Neural cell (in vitro differentiated cells): ENCODE measurements around the gene SMAD1. TPM values are rescaled to one million over a fixed set of nuclear protein-coding genes. Genes with fewer than 3 reads are reported as not detected.

Source experiments
- H2AFZ ChIP-seq: fragments of 200-600, 300-800 bp; sonication (generic), shearing (Covaris generic); 2 replicates; pipeline ENCODE4 v1.6.0; 2014; ENCODE audit warnings: low read depth, mild to moderate bottlenecking, antibody characterized with exemption, low read length, moderate library complexity
- H3F3A ChIP-seq: fragments of 200-600 bp; shearing (Covaris generic); 2 replicates; pipeline ENCODE4 v1.6.1; 2016; ENCODE audit warnings: mild to moderate bottlenecking, moderate library complexity, mixed read lengths, antibody characterized with exemption, low read length; ENCODE audit not compliant: insufficient read depth, poor library complexity, severe bottlenecking
- H3K27ac ChIP-seq: fragments of 200-600, 300-800 bp; sonication (generic), shearing (Covaris generic); 2 replicates; pipeline ENCODE4 v1.5.1; 2014; ENCODE audit warnings: mild to moderate bottlenecking, low read length, moderate library complexity
- H3K27me3 ChIP-seq: fragments of 300-800, 200-600 bp; sonication (generic), shearing (Covaris generic); 2 replicates; pipeline ENCODE4 v1.6.0; 2014; ENCODE audit warnings: mild to moderate bottlenecking, low read depth, low read length, moderate library complexity; ENCODE audit not compliant: insufficient read depth
- H3K36me3 ChIP-seq: fragments of 300-800, 200-600 bp; sonication (generic), shearing (Covaris generic); 2 replicates; pipeline ENCODE4 v1.5.1; 2014; ENCODE audit warnings: mild to moderate bottlenecking, antibody characterized with exemption, low read length, moderate library complexity; ENCODE audit not compliant: insufficient read depth
- H3K4me2 ChIP-seq: fragments of 300-800, 200-600 bp; sonication (generic), shearing (Covaris generic); 2 replicates; pipeline ENCODE4 v1.6.0; 2014; ENCODE audit warnings: mild to moderate bottlenecking, low read length
- H3K4me3 ChIP-seq: fragments of 300-800, 200-600 bp; sonication (generic), shearing (Covaris generic); 2 replicates; pipeline ENCODE4 v1.5.1; 2014; ENCODE audit warnings: mild to moderate bottlenecking, low read length, moderate library complexity
- H3K79me2 ChIP-seq: fragments of 200-600 bp; shearing (Covaris generic); replicated peaks from 2 replicates; pipeline ENCODE4 v1.6.0; 2014; ENCODE audit warnings: mild to moderate bottlenecking, low read length, moderate library complexity; ENCODE audit not compliant: insufficient read depth
- H3K9ac ChIP-seq: fragments of 300-800, 200-600 bp; sonication (generic), shearing (Covaris generic); 2 replicates; pipeline ENCODE4 v1.6.1; 2016; ENCODE audit warnings: mild to moderate bottlenecking, low read length, mixed read lengths
- H3K9me2 ChIP-seq: fragments of 200-600 bp; shearing (Covaris generic); 2 replicates; pipeline ENCODE4 v1.6.1; 2016; ENCODE audit warnings: mild to moderate bottlenecking, low read length, mixed read lengths; ENCODE audit not compliant: insufficient read depth
- H3K9me3 ChIP-seq: fragments of 200-600, 300-800 bp; sonication (generic), shearing (Covaris generic); 2 replicates; pipeline ENCODE4 v1.6.1; 2016; ENCODE audit warnings: mild to moderate bottlenecking, mixed run types, low read length, moderate library complexity, mixed read lengths
- H4K20me1 ChIP-seq: fragments of 200-600 bp; shearing (Covaris generic); 2 replicates; pipeline ENCODE4 v1.6.1; 2016; ENCODE audit warnings: mild to moderate bottlenecking, mixed run types; ENCODE audit not compliant: insufficient read depth
- CTCF ChIP-seq: fragments of 450-650 bp; IDR thresholded peaks from 2 replicates; pipeline ENCODE4 v1.5.1; 2014; ENCODE audit warnings: antibody characterized with exemption, mild to moderate bottlenecking, moderate library complexity; ENCODE audit not compliant: poor library complexity, severe bottlenecking
- EZH2 ChIP-seq: fragments of 200-600, 300-800 bp; shearing (Covaris generic), sonication (generic); IDR thresholded peaks from 2 replicates; pipeline ENCODE4 v1.6.1; 2014; ENCODE audit warnings: antibody characterized with exemption, low read length, borderline replicate concordance, mild to moderate bottlenecking; ENCODE audit not compliant: insufficient read depth, poor library complexity, severe bottlenecking
- MXI1 ChIP-seq: fragments of 450-650 bp; conservative IDR thresholded peaks from 2 replicates; pipeline ENCODE4 v1.6.1; 2014; ENCODE audit warnings: antibody characterized with exemption, mild to moderate bottlenecking; ENCODE audit not compliant: poor library complexity, severe bottlenecking
- POLR2AphosphoS5 ChIP-seq: IDR thresholded peaks from 2 replicates; pipeline ENCODE4 v1.6.1; 2012
- RAD21 ChIP-seq: fragments of 450-650 bp; conservative IDR thresholded peaks from 2 replicates; pipeline ENCODE4 v1.6.1; 2014; ENCODE audit warnings: antibody characterized with exemption, mild to moderate bottlenecking, moderate library complexity
- SMC3 ChIP-seq: fragments of 450-650 bp; conservative IDR thresholded peaks from 2 replicates; pipeline ENCODE4 v1.6.1; 2014; ENCODE audit warnings: antibody characterized with exemption, mild to moderate bottlenecking, moderate library complexity; ENCODE audit not compliant: poor library complexity
- TAF1 ChIP-seq: IDR thresholded peaks from 2 replicates; pipeline ENCODE4 v1.6.1; 2012; ENCODE audit warnings: low read depth
- polyA plus RNA-seq: library from polyadenylated mRNA; depleted of rRNA; stranded (reverse); fragments of >200 nt; gene quantifications from 2 replicates; pipeline ENCODE4 v1.2.3, GENCODE V29; 2014

The SMAD1 gene
- polyA plus RNA-seq, 1 donor from 2014 or later = 31.7 TPM

GRCh38 chr4:145605941-145606340, 124.3 kb downstream of the SMAD1 start:
- no peak overlapping the region for H3K9ac ChIP-seq
- H3K79me2 ChIP-seq = no peaks in the 10 kb centered on the region
- H3F3A ChIP-seq = no peaks in the 10 kb centered on the region
- no peak overlapping the region for H2AFZ ChIP-seq
- H3K27me3 ChIP-seq = no peaks in the 10 kb centered on the region
- H3K9me3 ChIP-seq = no peaks in the 10 kb centered on the region
- TF ChIP-seq MXI1 (no peak), SMC3 (no peak), EZH2 (no peak), RAD21 (no peak), POLR2AphosphoS5 (no peak), CTCF (no peak), TAF1 (no peak)
- no peak overlapping the region for H3K4me3 ChIP-seq
- H3K9me2 ChIP-seq = no peaks in the 10 kb centered on the region
- H4K20me1 ChIP-seq = no peaks in the 10 kb centered on the region
- no peak overlapping the region for H3K4me2 ChIP-seq
- no peak overlapping the region for H3K27ac ChIP-seq
- H3K36me3 ChIP-seq = no peaks in the 10 kb centered on the region

Other genes with a start within 250 kb of the SMAD1 start
- gene MMAA, start 137.5 kb downstream of the SMAD1 start, polyA plus RNA-seq = 5.0 and 7.9 TPM in 2 replicates
- gene C4orf51, start 198.3 kb downstream of the SMAD1 start, polyA plus RNA-seq = not detected in 2 replicates